ENCODE data around the gene MSRB1.

The MSRB1 gene

DNA sequence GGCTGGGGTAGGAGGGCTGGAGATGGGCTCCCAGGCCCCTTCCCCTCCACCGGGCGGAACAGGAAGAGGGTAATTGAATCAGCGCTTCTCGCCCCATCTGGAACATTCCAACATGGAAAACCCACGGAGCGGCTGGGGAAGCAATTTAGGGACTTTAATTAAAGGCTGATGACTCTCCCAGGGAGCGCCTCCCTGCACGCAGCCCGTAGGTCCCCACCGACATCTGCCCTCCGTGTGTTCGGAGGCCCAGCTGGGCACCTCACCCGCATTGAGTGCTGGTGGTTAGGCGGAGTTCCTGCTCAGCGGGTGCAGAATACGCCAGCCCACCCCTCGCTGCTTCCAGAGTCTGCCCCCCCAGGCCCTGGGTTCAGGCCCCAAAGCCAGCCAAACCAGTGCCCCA lies 34.8 kb downstream of the MSRB1 start:
- DNase-seq (ENCODE audit: low read depth in 2 of 2), result no peak
- no peak overlapping the region for H3K4me3 ChIP-seq (replicated peaks in 1 of 2; ENCODE audit: low read depth in 2 of 2, low read length in 2 of 2)
- TF ChIP-seq CTCF (IDR thresholded peaks at IDR 0.05; ENCODE audit: low read depth, low read length), result no peak

DNA sequence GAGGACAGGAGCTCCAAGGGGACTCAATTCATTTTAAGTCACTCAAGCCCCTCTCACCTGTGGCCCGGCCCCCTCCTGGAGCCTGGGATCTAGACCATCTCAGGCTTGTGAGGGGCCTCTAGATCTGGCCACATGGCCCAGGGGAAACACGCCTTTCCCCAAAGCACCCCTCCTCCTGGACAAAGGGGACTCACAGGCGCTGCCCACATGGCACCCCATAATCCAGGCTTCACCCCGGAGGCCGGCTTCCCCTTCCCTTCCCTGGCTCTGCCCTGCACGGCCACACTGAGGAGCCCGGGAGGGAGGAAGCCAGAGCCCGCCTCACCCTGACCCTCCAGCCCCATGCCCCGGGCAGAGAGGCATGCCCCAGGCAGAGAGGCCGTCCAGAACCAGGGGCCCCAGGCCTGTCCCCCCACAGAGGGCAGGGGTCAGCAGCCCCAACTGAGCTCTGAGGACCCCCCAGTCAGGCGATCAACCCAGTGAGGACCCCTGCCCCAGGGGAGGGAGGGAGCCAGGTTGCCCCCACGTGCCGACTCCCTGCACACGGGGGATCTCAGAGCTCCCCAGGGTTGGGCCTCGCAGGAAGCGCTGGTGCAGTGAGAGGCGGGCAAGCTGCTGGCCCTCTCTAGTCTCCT lies 35.7 kb downstream of the MSRB1 start:
- no peak for TF ChIP-seq CTCF (IDR thresholded peaks at IDR 0.05; ENCODE audit: low read depth, low read length)
- no peak overlapping the region for H3K4me3 ChIP-seq (replicated peaks in 1 of 2; ENCODE audit: low read depth in 2 of 2, low read length in 2 of 2)
- DNase-seq (ENCODE audit: low read depth in 2 of 2), result no peak

GRCh38 chr16:1906846-1907165 lies 36.2 kb downstream of the MSRB1 start:
- no peak overlapping the region for H3K4me3 ChIP-seq (replicated peaks in 1 of 2; ENCODE audit: low read depth in 2 of 2, low read length in 2 of 2)
- DNase-seq (ENCODE audit: low read depth in 2 of 2), result no peak

DNA sequence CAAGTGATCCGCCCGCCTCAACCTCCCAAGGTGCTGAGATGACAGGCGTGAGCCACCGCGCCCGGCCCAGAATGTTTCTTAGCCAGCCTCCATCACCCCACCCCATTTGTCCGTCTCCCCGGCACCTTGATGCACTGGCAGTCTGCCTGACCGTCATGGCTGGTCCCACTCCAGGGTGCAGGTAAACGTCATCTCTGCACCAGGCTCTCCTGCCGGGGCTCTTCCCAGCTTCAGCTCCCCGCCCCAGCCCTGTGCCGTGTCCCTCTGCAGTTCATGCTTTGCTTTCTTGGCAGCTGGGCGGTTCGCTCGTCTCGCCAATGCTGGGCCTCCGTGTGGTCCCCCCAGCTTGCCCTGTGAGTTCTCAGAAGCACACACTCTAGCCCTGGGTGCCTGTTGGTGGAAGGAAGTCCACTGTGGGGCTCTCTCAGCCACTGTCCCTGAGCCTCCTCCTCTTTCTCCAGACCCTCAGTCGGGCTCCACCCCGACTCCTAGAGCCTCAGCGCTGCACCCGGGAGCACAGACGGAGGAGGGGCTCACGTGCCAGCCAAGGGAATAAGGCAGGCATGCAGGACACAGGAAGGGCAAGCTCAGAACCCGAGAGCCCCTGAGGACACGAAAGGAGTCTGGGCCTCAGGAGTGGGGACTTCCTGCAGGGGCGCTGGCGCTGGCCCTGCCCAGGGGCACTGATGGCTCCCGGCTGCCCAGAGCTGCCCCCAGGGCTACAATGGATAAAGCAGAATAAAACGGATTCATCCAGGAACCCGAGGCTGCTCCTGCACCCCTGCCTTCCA lies 36.7 kb downstream of the MSRB1 start:
- DNase-seq (ENCODE audit: low read depth in 2 of 2), result no peak
- no peak for TF ChIP-seq CTCF (IDR thresholded peaks at IDR 0.05; ENCODE audit: low read depth, low read length)
- H3K4me3 ChIP-seq (replicated peaks in 1 of 2; ENCODE audit: low read depth in 2 of 2, low read length in 2 of 2), result no peak overlapping the region

More at GRCh38 chr16:1906846-1907165, 36.2 kb downstream of the MSRB1 start:
- no peak for TF ChIP-seq CTCF (IDR thresholded peaks at IDR 0.05; ENCODE audit: low read depth, low read length)

GRCh38 chr16:1903845-1904840 lies 38.9 kb downstream of the MSRB1 start:
- no peak for TF ChIP-seq CTCF (IDR thresholded peaks at IDR 0.05; ENCODE audit: low read depth, low read length)
- peak; percentile 10 to 57 for DNase-seq (ENCODE audit: low read depth in 2 of 2)
- H3K4me3 ChIP-seq (replicated peaks in 1 of 2; ENCODE audit: low read depth in 2 of 2, low read length in 2 of 2), result no peak overlapping the region

DNA sequence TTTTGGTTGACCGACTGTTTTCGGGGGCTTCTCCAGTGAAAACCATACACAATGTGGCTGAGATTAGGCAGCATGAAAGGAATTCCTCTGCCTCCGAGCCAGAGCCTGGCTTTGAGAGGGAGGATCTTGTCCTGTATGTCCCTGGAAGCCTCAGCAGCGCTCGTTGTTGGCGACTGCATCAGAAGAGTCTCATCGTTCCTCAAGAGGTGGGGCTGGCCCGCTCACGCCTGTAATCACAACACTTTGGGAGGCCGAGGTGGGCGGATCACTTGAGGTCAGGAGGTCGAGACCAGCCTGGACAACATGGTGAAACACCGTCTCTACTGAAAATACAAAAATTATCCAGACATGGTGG lies 39.8 kb downstream of the MSRB1 start:
- DNase-seq (ENCODE audit: low read depth in 2 of 2), result no peak
- H3K4me3 ChIP-seq (replicated peaks in 1 of 2; ENCODE audit: low read depth in 2 of 2, low read length in 2 of 2), result no peak overlapping the region
- TF ChIP-seq CTCF (IDR thresholded peaks at IDR 0.05; ENCODE audit: low read depth, low read length), result no peak
